Nephron progenitor cell (in vitro differentiated cells): ENCODE results near the gene GFER.
A peak's percentile ranks its signal among the peaks of the same experiment; 100 is the strongest.
"Not testable (repeated sequence)": the region's sequence is repeated elsewhere in the genome, so short reads cannot be mapped to it uniquely, and the experiment has no call there.

ENCODE experiments used
- DNase-seq: peaks from one replicate; pipeline ENCODE4 v3.0.0; 2021
- H3K27ac Mint-ChIP-seq: 2 replicates; pipeline ENCODE4 v1.8.0; 2021; ENCODE audit warnings: mild to moderate bottlenecking, moderate library complexity, mixed read lengths
- H3K27me3 Mint-ChIP-seq: 2 replicates; pipeline ENCODE4 v1.8.0; 2021; ENCODE audit warnings: mild to moderate bottlenecking, low read depth, mixed read lengths; ENCODE audit not compliant: poor library complexity
- H3K36me3 Mint-ChIP-seq: 2 replicates; pipeline ENCODE4 v1.8.0; 2021; ENCODE audit warnings: low read depth, mixed read lengths
- H3K4me1 Mint-ChIP-seq: 2 replicates; pipeline ENCODE4 v1.8.0; 2021; ENCODE audit warnings: mixed read lengths
- H3K4me3 Mint-ChIP-seq: 2 replicates; pipeline ENCODE4 v1.8.0; 2021; ENCODE audit warnings: mild to moderate bottlenecking, moderate library complexity, mixed read lengths
- H3K9me3 Mint-ChIP-seq: 2 replicates; pipeline ENCODE4 v1.8.0; 2021; ENCODE audit warnings: mild to moderate bottlenecking, moderate library complexity, mixed read lengths
- TF ChIP-seq, protein P1 (sequence below): fragments of 200-600 bp; sonication (generic); IDR thresholded peaks from 2 replicates; pipeline ENCODE4 v1.5.0; 2021; ENCODE audit warnings: antibody characterized with exemption

Gene GFER

DNA sequence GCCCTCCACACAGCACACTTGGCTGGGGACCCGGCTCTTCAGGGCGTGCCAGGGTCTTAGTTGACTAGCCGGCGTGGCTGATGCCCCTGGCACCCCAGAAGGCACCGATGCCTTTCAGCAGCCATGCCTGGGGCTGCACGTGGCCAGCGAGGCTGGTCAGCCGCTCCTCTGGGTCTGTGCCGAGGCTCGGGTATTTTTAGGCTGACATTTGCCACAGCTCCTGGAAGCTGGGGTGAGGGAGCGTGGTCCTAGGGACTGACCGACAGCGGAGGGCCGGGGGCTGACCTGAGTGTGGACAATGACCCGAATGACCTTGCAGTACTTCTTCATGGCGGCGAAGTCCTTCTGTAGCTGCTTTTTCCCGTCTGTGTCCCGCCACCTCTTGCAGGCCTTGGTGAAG is 33.4 kb upstream of the GFER start:
- Mint-ChIP-seq H3K4me3 (no peak overlapping the region), H3K9me3 (no peaks in the 10 kb centered on the region), H3K36me3 (no peaks in the 10 kb centered on the region), H3K27ac (no peak overlapping the region), H3K4me1 (peaks cover 18% of the 10 kb centered on the region), H3K27me3 (peaks cover 4% of the 10 kb centered on the region)
- DNase-seq: no peak
- TF ChIP-seq, protein P1, sequence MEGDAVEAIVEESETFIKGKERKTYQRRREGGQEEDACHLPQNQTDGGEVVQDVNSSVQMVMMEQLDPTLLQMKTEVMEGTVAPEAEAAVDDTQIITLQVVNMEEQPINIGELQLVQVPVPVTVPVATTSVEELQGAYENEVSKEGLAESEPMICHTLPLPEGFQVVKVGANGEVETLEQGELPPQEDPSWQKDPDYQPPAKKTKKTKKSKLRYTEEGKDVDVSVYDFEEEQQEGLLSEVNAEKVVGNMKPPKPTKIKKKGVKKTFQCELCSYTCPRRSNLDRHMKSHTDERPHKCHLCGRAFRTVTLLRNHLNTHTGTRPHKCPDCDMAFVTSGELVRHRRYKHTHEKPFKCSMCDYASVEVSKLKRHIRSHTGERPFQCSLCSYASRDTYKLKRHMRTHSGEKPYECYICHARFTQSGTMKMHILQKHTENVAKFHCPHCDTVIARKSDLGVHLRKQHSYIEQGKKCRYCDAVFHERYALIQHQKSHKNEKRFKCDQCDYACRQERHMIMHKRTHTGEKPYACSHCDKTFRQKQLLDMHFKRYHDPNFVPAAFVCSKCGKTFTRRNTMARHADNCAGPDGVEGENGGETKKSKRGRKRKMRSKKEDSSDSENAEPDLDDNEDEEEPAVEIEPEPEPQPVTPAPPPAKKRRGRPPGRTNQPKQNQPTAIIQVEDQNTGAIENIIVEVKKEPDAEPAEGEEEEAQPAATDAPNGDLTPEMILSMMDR: no peak

DNA sequence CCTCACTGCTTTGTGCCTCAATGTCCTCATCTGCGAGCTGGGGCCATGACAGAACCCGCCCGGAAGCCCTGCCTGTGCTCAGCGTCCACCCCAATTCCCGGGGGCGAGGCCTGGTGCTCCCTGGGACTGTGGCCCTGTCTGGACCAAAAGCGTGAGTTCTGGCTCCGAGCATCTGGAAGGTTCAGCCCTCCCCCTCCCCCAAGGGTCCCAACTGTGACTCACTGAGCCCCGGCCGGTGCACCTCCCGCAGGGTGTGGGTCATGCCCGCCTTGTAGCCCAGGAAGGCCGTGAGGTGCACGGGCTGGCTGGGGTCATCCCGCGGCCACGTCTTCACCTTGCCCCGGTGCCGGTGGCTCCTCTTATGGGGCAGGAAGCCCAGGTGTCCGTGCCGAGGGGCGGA is 30.3 kb upstream of the GFER start:
- TF ChIP-seq, protein P1: no peak

DNA sequence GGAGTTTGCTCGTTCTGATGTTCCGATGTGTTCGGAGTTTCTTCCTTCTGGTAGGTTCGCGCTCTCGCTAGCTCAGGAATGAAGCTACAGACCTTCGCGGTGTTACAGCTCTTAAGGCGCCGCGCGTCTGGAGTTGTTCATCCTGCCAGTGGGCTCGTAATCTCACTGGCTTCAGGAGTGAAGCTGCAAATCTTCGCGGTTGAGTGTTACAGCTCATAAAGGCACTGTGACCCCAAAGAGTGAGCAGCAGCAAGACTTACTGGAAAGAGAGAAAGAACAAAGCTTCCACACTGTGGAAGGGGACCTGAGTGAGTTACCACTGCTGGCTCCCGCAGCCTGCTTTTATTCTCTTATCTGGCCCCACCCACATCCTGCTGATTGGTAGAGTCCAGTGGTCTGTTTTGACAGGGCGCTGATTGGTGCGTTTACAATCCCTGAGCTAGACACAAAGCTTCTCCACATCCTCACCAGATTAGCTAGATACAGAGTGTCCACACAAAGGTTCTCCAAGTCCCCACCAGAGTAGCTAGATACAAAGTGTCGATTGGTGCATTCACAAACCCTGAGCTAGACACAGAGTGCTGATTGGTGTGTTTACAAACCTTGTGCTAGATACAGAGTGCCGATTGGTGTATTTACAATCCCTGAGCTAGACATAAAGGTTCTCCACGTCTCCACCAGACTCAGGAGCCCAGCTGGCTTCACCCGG is 26.4 kb upstream of the GFER start:
- not testable (repeated sequence) for DNase-seq

More for the DNA sequence above, 30.3 kb upstream of the GFER start:
- DNase-seq: no peak
- H3K36me3 Mint-ChIP-seq: no peaks in the 10 kb centered on the region
- no peak overlapping the region for H3K27ac Mint-ChIP-seq
- H3K4me3 Mint-ChIP-seq: no peak overlapping the region
- peaks cover 11% of the 10 kb centered on the region for H3K4me1 Mint-ChIP-seq
- peaks cover 4% of the 10 kb centered on the region for H3K27me3 Mint-ChIP-seq
- peaks cover 4% of the 10 kb centered on the region for H3K9me3 Mint-ChIP-seq

DNA sequence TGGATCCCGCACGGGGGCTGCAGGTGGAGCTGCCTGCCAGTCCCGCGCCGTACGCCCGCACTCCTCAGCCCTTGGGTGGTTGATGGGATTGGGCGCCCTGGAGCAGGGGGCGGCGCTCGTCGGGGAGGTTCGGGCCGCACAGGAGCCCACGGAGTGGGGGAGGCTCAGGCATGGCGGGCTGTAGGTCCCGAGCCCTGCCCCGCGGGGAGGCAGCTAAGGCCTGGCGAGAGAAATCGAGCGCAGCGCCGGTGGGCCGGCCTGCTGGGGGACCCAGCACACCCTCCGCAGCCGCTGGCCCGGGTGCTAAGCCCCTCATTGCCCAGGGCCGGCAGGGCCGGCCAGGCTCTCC is 25.9 kb upstream of the GFER start:
- peaks cover 31% of the 10 kb centered on the region for H3K4me1 Mint-ChIP-seq

More for the DNA sequence above, 26.4 kb upstream of the GFER start:
- not testable (repeated sequence) for H3K4me3 Mint-ChIP-seq, H3K27me3 Mint-ChIP-seq, H3K9me3 Mint-ChIP-seq, H3K27ac Mint-ChIP-seq
- Mint-ChIP-seq H3K36me3 (peaks cover 11% of the 10 kb centered on the region), H3K4me1 (peaks cover 29% of the 10 kb centered on the region)

DNA sequence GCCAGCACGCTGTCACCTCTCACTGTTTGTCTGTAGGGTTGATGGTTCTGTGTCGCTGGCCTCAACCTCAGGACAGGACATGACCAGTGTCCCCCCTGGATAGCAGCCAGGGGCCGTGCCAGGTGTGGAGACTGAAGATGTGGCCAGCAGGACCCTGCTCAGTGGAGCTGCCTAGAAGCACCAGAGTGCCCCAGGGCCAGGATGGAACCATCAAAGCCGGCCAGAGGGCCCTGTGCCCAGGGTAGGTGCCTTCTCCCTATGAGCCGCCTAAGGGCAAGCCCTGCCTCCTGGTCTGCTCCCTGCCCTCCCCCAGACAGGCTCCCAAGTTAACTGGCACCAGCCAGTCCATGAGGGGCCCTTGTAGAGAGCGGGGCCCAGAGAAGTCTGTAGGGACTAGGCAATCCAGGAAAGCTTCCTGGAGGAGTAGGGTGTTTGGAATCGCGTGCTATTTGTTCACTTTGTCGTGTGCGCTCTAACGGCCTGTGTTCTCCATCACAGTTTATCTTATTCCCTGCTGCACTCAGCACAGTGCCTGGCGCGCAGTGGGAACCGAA is 25.2 kb upstream of the GFER start:
- peaks cover 38% of the 10 kb centered on the region for H3K4me1 Mint-ChIP-seq
- H3K27me3 Mint-ChIP-seq: peaks cover 4% of the 10 kb centered on the region
- H3K36me3 Mint-ChIP-seq: peaks cover 21% of the 10 kb centered on the region
- peak overlapping the region; percentile 93 for H3K4me3 Mint-ChIP-seq
- H3K27ac Mint-ChIP-seq: no peak overlapping the region
- no peak for DNase-seq
- TF ChIP-seq, protein P1: no peak
- H3K9me3 Mint-ChIP-seq: peaks cover 4% of the 10 kb centered on the region

More for the DNA sequence above, 25.9 kb upstream of the GFER start:
- not testable (repeated sequence) for DNase-seq, H3K9me3 Mint-ChIP-seq, H3K27me3 Mint-ChIP-seq, H3K4me3 Mint-ChIP-seq, H3K27ac Mint-ChIP-seq
- H3K36me3 Mint-ChIP-seq: peaks cover 15% of the 10 kb centered on the region

DNA sequence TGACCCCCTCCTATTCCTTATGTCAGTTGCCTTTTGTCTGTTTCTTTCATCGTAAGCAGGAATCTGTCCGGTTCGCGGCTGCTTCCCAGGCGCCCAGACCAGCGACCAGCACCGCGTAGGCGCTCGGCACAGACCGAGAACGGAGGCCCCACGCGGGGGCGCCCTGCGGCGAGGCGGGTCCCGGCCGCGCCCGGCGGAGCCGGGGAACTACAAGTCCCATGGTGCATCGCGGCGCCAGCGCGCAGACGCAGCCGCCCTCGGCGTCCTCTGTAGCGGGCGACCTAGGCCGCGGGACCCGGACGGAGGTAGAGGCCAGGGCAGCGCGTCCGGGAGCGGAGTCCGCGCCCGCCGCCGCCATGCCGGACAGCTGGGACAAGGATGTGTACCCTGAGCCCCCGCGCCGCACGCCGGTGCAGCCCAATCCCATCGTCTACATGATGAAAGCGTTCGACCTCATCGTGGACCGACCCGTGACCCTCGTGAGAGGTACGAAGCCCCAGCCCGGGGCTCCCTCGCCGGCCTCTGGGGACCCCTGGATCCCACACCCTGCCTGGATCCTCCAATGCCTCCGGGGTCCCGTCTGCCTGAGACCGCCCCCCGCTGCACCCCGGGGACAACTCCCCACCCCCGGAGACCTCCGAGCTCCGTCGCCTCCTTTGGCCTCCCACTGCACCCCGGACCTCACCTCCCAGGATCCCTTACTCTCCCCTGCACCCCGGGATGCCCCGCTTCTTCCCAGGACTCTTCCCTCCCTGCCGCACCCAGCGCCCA is 24.5 kb upstream of the GFER start, which contains the start of gene NDUFB10:
NDUFB10 (plus strand) TSS at position 270 of the 771 bp plus-strand sequence; CDS start at position 357, 87 bp downstream.
- H3K27me3 Mint-ChIP-seq: peaks cover 4% of the 10 kb centered on the region
- peaks cover 42% of the 10 kb centered on the region for H3K4me1 Mint-ChIP-seq
- DNase-seq: peak; percentile 96
- H3K27ac Mint-ChIP-seq: peak within 1 kb of the TSS; percentile 66
- TF ChIP-seq, protein P1: peak; percentile 26
- H3K9me3 Mint-ChIP-seq: peaks cover 4% of the 10 kb centered on the region
- peaks cover 25% of the 10 kb centered on the region for H3K36me3 Mint-ChIP-seq
- peak within 1 kb of the TSS; percentile 93 for H3K4me3 Mint-ChIP-seq
